Measurements from ENCODE around the gene FAF1.

DNA sequence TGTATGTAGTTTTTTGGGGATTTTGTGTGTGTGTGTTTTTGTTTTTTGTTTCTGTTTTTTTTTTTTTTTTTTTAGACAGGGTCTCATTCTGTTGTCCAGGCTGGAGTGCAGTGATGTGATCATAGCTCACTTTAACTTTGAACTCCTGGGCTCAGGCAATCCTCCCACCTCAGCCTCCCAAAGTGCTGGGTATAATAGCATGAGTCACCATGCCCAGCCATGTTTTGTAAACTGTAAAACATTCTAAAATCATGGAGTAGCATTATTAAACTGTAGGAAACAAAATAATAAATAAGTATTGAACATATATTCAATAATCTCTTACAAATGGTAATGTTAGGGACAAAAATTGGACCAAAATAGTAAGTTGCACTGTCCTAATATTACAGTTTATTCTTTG is 124.0 kb downstream of the FAF1 start:
- TF ChIP-seq, protein P1, sequence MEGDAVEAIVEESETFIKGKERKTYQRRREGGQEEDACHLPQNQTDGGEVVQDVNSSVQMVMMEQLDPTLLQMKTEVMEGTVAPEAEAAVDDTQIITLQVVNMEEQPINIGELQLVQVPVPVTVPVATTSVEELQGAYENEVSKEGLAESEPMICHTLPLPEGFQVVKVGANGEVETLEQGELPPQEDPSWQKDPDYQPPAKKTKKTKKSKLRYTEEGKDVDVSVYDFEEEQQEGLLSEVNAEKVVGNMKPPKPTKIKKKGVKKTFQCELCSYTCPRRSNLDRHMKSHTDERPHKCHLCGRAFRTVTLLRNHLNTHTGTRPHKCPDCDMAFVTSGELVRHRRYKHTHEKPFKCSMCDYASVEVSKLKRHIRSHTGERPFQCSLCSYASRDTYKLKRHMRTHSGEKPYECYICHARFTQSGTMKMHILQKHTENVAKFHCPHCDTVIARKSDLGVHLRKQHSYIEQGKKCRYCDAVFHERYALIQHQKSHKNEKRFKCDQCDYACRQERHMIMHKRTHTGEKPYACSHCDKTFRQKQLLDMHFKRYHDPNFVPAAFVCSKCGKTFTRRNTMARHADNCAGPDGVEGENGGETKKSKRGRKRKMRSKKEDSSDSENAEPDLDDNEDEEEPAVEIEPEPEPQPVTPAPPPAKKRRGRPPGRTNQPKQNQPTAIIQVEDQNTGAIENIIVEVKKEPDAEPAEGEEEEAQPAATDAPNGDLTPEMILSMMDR (IDR thresholded peaks at IDR 0.05): no peak
- TF ChIP-seq EP300 (IDR thresholded peaks at IDR 0.05) (no peak), POLR2A (IDR thresholded peaks at IDR 0.05) (no peak)

Measured in ovary (tissue), 3 donors.